GM12891 (cell line): ENCODE measurements around the gene KCNMA1.

Source experiments
- POLR2A ChIP-seq: IDR thresholded peaks from 2 replicates; pipeline ENCODE4 v1.6.1; 2011; ENCODE audit warnings: low read depth, low read length, control low read depth
- POLR2AphosphoS5 ChIP-seq: IDR thresholded peaks from 2 replicates; pipeline ENCODE4 v1.6.1; 2011; ENCODE audit warnings: low read depth, low read length, control low read depth

GRCh38 chr10:77635402-77636227 lies 2.0 kb downstream of the KCNMA1 start:
- TF ChIP-seq POLR2A (no peak), POLR2AphosphoS5 (no peak)
